NCI-H345 treated with DMSO at 0.1 percent for 48 hours (cell line): ENCODE results near the gene PHF2.
"Not testable (repeated sequence)": the region's sequence is repeated elsewhere in the genome, so short reads cannot be mapped to it uniquely, and the experiment has no call there.

Experiments used
- DNase-seq: peaks from one replicate; lab custom pipeline; 2025; ENCODE audit not compliant: unreplicated experiment; lab: John Stamatoyannopoulos, UW

The PHF2 gene

GRCh38 chr9:93663877-93664548 is 87.6 kb downstream of the PHF2 start:
- DNase-seq, result no peak

DNA sequence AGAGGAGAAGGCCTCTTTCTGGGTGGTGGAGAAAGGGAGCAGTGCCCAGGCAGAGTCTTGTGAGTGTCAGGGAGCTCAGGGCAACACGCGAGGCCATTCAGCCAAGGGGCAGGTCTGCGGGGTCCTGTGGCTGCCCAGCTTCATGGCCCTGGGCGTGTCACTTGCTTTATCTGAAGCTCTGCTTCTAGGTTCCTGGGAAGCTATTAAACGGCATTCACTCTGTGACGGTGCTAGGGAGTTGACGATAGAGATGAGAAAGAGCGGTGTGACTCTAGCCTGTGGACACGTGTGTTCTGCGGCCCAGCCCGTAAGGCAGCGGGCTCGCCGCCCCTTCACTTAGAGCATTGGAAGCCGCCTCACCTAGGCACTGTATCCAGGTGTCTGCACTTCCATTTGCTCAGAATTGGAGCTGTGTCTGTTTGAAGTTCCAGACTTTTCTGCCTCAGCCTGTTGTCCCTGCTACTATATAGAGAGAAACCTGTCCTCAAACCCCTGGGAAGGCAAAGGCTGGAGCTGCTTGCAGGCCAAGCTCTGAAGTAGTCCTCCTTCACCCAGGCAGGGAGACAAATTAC is 88.3 kb downstream of the PHF2 start:
- no peak for DNase-seq

- DNase-seq, result no peak
Observed at GRCh38 chr9:93665128-93665636, 88.8 kb downstream of the PHF2 start.

DNA sequence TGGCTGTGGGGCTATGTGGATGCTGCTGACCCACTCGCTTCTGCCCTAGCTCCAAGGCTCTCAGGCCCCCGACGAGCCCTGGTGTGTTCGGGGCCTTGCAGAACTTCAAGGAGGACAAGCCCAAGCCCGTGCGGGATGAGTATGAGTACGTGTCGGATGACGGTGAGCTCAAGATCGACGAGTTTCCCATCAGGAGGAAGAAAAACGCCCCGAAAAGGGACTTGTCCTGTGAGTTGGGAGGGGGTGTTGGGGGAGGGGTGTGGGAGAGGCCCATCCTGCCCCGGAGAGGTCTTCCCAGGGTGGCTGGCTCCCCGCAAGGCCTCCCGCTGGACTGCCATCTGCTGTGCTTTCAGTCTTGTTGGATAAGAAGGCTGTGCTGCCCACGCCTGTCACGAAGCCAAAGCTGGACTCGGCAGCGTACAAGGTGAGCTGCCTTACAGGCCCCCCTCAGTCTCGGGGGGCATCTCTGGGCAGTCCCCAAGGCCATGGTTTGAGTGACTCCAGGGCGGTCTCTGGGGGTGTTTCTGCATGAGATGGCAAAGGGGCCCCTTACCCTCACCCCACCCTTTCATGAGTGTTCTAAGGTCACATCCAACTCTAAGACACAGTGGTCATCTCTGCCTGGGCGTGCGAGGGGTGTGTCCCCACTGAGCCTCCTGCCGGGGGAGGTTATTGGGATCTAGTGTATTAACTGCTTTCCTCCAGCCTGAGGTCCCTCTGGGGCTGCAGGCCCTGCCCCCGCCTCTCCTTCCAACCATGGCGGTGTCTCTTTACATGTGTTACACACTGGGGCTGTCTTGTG is 89.5 kb downstream of the PHF2 start:
- no peak for DNase-seq

GRCh38 chr9:93666439-93666784 is 90.0 kb downstream of the PHF2 start:
- not testable (repeated sequence) for DNase-seq

- DNase-seq, result no peak
Observed at GRCh38 chr9:93667006-93667405, 90.6 kb downstream of the PHF2 start.

DNA sequence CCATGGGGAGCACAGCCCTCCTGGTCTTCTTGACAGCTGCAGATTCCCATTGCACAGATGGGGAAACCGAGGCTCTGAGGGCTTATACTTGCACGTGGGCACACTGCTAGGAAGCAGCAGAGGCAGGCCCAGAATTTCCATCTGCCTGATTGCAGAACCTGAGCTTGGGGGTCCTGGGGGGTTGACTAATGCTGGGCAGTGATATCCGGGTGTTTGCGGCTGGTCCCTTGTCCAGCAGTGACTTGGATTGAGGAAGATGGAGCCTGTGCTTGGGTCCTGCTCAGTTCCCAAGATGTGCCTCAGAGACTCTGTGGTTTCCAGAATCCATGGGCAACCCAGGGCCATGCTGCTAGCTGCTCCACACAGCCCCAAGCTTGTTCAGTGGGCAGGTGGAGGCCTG is 91.2 kb downstream of the PHF2 start:
- no peak for DNase-seq

GRCh38 chr9:93668261-93668871 is 92.0 kb downstream of the PHF2 start:
- DNase-seq, result no peak

- DNase-seq, result no peak
Observed at GRCh38 chr9:93669116-93669957, 93.0 kb downstream of the PHF2 start.

DNA sequence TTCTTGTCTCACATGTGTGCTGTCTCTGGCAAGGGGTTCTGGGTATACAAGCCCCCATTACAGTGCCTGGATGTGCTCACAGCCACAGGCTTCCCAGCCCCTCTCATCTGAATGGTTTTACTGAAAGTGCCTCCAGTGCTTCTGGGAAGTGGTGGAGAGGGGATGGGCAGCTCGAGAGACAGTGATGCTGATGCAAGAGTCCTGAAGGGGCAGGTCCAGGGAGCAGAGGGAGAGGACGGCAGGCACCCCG is 93.5 kb downstream of the PHF2 start:
- no peak for DNase-seq

GRCh38 chr9:93670208-93671019 is 94.0 kb downstream of the PHF2 start:
- no peak for DNase-seq

DNA sequence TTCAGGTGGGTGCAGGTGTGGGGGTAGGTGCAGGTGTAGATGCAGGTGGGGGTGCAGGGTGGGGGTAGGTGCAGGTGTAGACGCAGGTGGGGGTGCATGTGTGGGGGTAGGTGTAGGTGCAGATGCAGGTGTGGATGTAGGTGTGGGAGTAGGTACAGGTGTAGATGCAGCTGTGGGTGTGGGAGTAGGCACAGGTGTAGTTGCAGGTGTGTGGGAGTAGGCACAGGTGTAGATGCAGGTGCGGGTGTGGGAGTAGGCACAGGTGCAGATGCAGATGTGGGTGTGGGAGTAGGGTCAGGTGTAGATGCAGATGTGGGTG is 94.6 kb downstream of the PHF2 start:
- DNase-seq, result no peak

DNA sequence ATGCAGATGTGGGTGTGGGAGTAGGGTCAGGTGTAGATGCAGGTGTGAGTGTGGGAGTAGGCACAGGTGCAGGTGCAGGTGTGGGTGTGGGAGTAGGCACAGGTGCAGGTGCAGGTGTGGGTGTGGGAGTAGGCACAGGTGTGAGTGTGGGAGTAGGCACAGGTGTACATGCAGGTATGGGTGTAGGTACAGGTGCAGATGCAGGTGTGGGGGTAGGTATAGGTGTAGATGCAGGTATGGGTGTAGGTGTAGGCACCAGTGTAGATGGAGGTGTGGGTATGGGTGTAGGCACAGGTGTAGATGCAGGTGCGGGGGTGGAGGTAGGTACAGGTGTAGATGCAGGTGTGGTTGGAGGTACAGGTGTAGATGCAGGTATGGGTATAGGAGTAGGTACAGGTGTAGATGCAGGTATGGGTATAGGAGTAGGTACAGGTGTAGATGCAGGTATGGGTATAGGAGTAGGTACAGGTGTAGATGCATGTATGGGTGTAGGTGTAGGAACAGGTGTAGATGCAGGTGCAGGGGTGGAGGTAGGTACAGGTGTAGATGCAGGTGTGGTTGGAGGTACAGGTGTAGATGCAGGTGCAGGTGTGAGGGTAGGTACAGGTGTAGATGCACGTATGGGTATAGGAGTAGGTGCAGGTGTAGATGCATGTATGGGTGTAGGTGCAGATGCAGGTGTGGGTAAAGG is 96.1 kb downstream of the PHF2 start:
- not testable (repeated sequence) for DNase-seq

DNA sequence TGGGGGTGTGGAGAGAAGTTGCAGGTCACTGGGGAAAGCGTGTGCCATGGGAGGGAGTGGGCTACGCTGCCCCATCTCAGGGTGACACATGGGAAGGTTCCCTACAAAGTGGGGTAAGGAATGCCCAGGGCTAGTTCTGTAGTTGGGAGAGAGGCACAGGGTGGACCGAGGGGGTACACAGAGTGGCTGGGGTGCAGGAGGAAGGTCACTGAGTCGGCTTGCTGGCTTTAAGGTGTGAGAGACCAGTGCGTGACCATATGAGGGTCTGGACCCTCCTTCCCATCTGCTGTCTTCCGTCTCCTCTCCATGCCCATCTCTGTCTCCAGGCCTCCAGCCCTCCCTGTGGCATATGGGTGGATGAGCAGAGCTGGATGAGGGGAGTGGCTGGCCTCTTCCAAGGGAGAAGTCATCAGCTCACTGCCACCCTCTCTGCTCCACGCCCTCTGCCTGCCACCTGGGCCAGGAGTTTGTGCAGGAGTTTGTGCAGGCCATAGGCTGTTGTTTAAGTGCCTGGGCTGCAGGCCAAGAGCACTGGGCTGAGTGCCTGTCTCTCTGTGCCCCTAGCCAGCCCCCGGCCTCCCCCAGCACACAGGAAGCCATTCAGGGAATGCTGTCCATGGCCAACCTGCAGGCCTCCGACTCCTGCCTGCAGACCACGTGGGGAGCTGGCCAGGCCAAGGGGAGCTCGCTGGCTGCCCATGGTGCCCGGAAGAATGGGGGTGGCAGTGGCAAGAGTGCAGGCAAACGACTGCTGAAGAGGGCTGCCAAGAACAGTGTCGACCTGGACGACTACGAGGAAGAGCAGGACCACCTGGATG is 96.8 kb downstream of the PHF2 start:
- DNase-seq, result no peak

DNA sequence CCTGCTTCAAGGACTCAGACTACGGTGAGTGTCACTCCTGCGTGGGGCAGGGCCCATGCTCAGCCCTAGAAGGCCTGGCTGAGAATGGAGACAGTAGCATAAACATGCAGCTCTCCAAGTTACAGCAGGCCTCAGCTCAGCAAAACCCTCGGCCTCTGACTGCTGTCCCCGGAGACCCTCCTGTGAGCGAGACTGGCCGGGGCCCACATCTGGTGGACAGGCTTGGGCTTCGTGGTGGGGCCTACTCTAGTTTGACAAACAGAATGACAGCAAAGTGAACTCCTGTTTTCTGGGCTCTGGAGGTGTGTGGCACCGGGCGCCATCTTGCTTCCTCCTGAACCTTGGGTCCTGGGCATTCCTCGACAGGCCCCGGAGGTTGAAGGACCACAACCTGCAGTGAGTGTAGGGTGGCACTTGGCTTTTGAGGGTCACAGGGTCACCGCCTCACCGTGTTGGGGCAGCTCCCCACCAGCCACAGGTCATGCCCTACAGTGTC is 97.5 kb downstream of the PHF2 start:
- no peak for DNase-seq

- no peak for DNase-seq
Observed at GRCh38 chr9:93674580-93675335, 98.4 kb downstream of the PHF2 start.

DNA sequence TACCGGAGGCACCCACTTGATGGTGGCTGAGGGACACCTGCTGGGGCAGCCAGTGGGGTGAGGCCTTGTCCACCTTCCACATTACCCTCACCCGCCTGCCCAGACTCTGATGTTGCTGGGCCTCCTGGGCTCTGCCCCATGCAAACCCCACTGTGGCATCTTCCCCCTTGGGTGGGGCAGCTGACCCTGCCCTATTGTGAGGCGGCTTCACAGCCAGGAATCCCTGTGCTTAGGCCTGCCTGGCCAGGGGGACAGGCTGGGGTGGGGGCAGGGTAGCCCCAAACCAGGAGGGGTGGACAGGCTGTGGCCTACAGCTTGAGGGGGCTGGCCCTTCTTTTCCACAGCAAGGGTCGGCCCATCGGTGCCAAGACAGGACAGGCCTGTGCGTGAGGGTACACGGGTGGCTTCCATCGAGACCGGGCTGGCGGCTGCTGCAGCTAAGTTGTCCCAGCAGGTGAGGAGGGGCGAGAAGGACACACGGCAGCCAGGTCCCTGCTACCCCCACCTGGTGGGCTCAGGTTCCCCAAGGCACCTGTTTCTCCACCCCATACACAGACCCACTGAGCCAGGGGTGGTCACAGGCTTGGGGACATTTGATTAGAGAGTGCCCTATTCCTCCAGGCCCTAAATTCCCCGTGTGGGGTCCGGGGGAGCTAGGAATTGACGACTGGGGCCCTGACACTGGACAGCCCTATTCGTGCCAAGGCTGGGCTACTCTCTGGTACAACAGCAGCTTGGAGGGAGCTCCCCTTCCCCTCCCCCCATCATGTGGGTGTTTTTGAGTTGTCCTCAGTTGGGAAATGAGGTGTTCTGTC is 99.2 kb downstream of the PHF2 start:
- no peak for DNase-seq
